GM12878 (cell line): ENCODE measurements around the gene CHRM3. TPM values are rescaled to one million over a fixed set of nuclear protein-coding genes. Genes with fewer than 3 reads are reported as not detected.

Source experiments
- CBFB ChIP-seq: IDR thresholded peaks from 2 replicates; pipeline ENCODE4 v1.6.1; 2016; ENCODE audit warnings: antibody characterized with exemption, low read depth
- CEBPZ ChIP-seq: fragments of 150-350 bp; IDR thresholded peaks from 2 replicates; pipeline ENCODE4 v1.6.1; 2016; ENCODE audit warnings: low read depth, low read length
- E2F4 ChIP-seq: IDR thresholded peaks from 2 replicates; pipeline ENCODE4 v1.6.1; 2012; ENCODE audit warnings: low read depth, low read length, improper control_type of control experiment
- E4F1 ChIP-seq: fragments of 450-650 bp; IDR thresholded peaks from 2 replicates; pipeline ENCODE4 v1.6.1; 2018; ENCODE audit warnings: borderline replicate concordance, mild to moderate bottlenecking; ENCODE audit not compliant: partially characterized antibody
- ETV6 ChIP-seq, 2 experiments: fragments of 450-650 bp in 1 of 2; IDR thresholded peaks in 1 of 2; conservative IDR thresholded peaks in 1 of 2; 2 replicates each; pipeline ENCODE4 v1.6.1; 2014; ENCODE audit warnings: antibody characterized with exemption in 1 of 2, borderline replicate concordance in 1 of 2, low read depth in 1 of 2, mild to moderate bottlenecking in 1 of 2, moderate library complexity in 1 of 2
- FOXK2 ChIP-seq: fragments of 450-650 bp; IDR thresholded peaks from 2 replicates; pipeline ENCODE4 v1.6.1; 2017; ENCODE audit warnings: mild to moderate bottlenecking, moderate library complexity
- MXI1 ChIP-seq: fragments of 150-350 bp; IDR thresholded peaks from 2 replicates; pipeline ENCODE4 v1.6.1; 2011; ENCODE audit warnings: low read depth, mild to moderate bottlenecking, inconsistent platforms, low read length, improper control_type of control experiment
- NKRF ChIP-seq: fragments of 450-650 bp; conservative IDR thresholded peaks from 2 replicates; pipeline ENCODE4 v1.6.1; 2017; ENCODE audit warnings: mild to moderate bottlenecking, moderate library complexity
- RAD51 ChIP-seq: fragments of 450-650 bp; IDR thresholded peaks from 2 replicates; pipeline ENCODE4 v1.6.1; 2016; ENCODE audit warnings: moderate library complexity, mild to moderate bottlenecking, inconsistent platforms
- SKIL ChIP-seq: fragments of 450-650 bp; IDR thresholded peaks from 2 replicates; pipeline ENCODE4 v1.6.1; 2017; ENCODE audit warnings: mild to moderate bottlenecking, low read depth, inconsistent platforms; ENCODE audit not compliant: poor library complexity, severe bottlenecking
- SMAD5 ChIP-seq: IDR thresholded peaks from 2 replicates; pipeline ENCODE4 v1.6.1; 2016; ENCODE audit warnings: antibody characterized with exemption, low read depth
- ZNF622 ChIP-seq: fragments of 450-650 bp; IDR thresholded peaks from 2 replicates; pipeline ENCODE4 v1.6.1; 2017; ENCODE audit warnings: mild to moderate bottlenecking, inconsistent platforms
- polyA plus RNA-seq, 11 experiments: library from polyadenylated mRNA; depleted of rRNA in 4 of 11; unstranded in 6 of 11; stranded (reverse) in 5 of 11; fragments of >200 nt; fragmentation: Nextera tagmentation in 4 of 11; fragmentation: Illumina TruSeq in 1 of 11; extraction: Ambion mirVana in 4 of 11; extraction: Trizol in 1 of 11; gene quantifications; 1 replicate in 1 of 11; 2 replicates in 10 of 11; pipeline versions ENCODE4 v1.2.1 to v1.2.3, GENCODE V29; 2011 to 2016; ENCODE audit warnings: inconsistent platforms in 2 of 11, missing spikeins in 2 of 11, low read depth in 1 of 11
- total RNA-seq, 4 experiments: library from RNA; depleted of rRNA in 3 of 4; stranded (reverse); fragments of >200 nt in 3 of 4; fragmentation: Illumina TruSeq in 1 of 4; extraction: Trizol in 1 of 4; gene quantifications; 2 replicates each; pipeline versions ENCODE4 v1.2.1 to v1.2.3, GENCODE V29; 2013 to 2021

Gene CHRM3
- total and polyA plus RNA-seq, 10 of the 15 experiments (the other 5 are each of a cell fraction or from before 2014, with no cell fraction given) = 0.06 to 0.12 TPM; not detected in 8

- TF ChIP-seq SKIL (no peak), MXI1 (no peak), CBFB (no peak), FOXK2 (no peak), E2F4 (no peak), RAD51 (no peak), SMAD5 (no peak), NKRF (no peak), ZNF622 (no peak), ETV6 (conservative IDR thresholded peaks at IDR 0.05 in 1 of 2, IDR thresholded peaks at IDR 0.05 in 1 of 2; ENCODE audit: borderline replicate concordance in 1 of 2, low read depth in 1 of 2) (no peak), E4F1 (no peak), CEBPZ (no peak)
These were observed 22.4 kb upstream of the CHRM3 start (continued) for GRCh38 chr1:239363930-239364329.
